ENCODE measurements around the gene PRKAR2B. TPM values are rescaled to one million over a fixed set of nuclear protein-coding genes. Genes with fewer than 3 reads are reported as not detected.

Gene PRKAR2B
- total and polyA plus RNA-seq, 2 of the 4 experiments (the other 2 are of a cell fraction), result 3.0 to 3.1 TPM

GRCh38 chr7:107075863-107076574, 31.5 kb downstream of the PRKAR2B start:
- H2BK120ac ChIP-seq (ENCODE audit: low read depth, low read length), result no peak overlapping the region
- H3K4ac ChIP-seq (ENCODE audit: low read depth, low read length), result no peak overlapping the region
- no peak overlapping the region for H4K5ac ChIP-seq (ENCODE audit: low read depth, low read length)
- no peak overlapping the region for H2BK5ac ChIP-seq (ENCODE audit: low read depth, low read length, poor library complexity, severe bottlenecking)
- no peak overlapping the region for H4K91ac ChIP-seq (ENCODE audit: insufficient read depth, low read depth, low read length)
- H3K14ac ChIP-seq (replicated peaks; ENCODE audit: low read depth, low read length), result no peak overlapping the region
- no peak overlapping the region for H2AFZ ChIP-seq (replicated peaks; ENCODE audit: low read length, poor library complexity)
- H3K36me3 ChIP-seq (ENCODE audit: control insufficient read depth, insufficient read depth, low read length), result peaks cover 1% of the 10 kb centered on the region; the same call in 1 of the 2 replicates
- H3K9me1 ChIP-seq (ENCODE audit: insufficient read depth, low read length), result peaks cover 11% of the 10 kb centered on the region
- H3K27ac ChIP-seq (ENCODE audit: insufficient read depth, low read length), result no peak overlapping the region
- H3K23ac ChIP-seq (ENCODE audit: low read depth, low read length), result no peak overlapping the region
- no peak for DNase-seq
- no peak overlapping the region for H3K56ac ChIP-seq (ENCODE audit: extremely low read depth, insufficient read depth, low read length)
- CTCF ChIA-PET, result no interaction called here
- no peak overlapping the region for H3K4me3 ChIP-seq (ENCODE audit: insufficient read depth, low read depth, low read length)
- no peak overlapping the region for H3K4me2 ChIP-seq (ENCODE audit: low read depth, low read length)
- ATAC-seq (ENCODE audit: low read depth), result no peak
- H3K18ac ChIP-seq (ENCODE audit: low read depth, low read length), result no peak overlapping the region
- no peaks in the 10 kb centered on the region for H3K4me1 ChIP-seq (ENCODE audit: control insufficient read depth, insufficient read depth, low read length)
- TF ChIP-seq CEBPB (IDR thresholded peaks at IDR 0.05; ENCODE audit: low read depth, low read length) (no peak), SMC3 (IDR thresholded peaks at IDR 0.05; ENCODE audit: low read depth, low read length) (no peak), MAZ (IDR thresholded peaks at IDR 0.05; ENCODE audit: borderline replicate concordance, low read depth, low read length) (no peak), CHD1 (IDR thresholded peaks at IDR 0.05; ENCODE audit: low read depth, low read length) (no peak), FOS (IDR thresholded peaks at IDR 0.05; ENCODE audit: low read depth, low read length) (no peak), RFX5 (IDR thresholded peaks at IDR 0.05; ENCODE audit: low read depth, low read length) (no peak), MXI1 (IDR thresholded peaks at IDR 0.05; ENCODE audit: borderline replicate concordance, low read depth, low read length) (no peak), NFE2L2 (IDR thresholded peaks at IDR 0.05; ENCODE audit: low read depth, low read length) (no peak), RCOR1 (IDR thresholded peaks at IDR 0.05; ENCODE audit: insufficient replicate concordance, low read length) (no peak), BHLHE40 (IDR thresholded peaks at IDR 0.05; ENCODE audit: low read depth, low read length) (no peak), POLR2A (IDR thresholded peaks at IDR 0.05; ENCODE audit: low read depth, low read length) (no peak), RAD21 (IDR thresholded peaks at IDR 0.05; ENCODE audit: low read length) (no peak), MAFK (IDR thresholded peaks at IDR 0.05; ENCODE audit: low read depth, low read length) (no peak)
- TF ChIP-seq, protein P1, sequence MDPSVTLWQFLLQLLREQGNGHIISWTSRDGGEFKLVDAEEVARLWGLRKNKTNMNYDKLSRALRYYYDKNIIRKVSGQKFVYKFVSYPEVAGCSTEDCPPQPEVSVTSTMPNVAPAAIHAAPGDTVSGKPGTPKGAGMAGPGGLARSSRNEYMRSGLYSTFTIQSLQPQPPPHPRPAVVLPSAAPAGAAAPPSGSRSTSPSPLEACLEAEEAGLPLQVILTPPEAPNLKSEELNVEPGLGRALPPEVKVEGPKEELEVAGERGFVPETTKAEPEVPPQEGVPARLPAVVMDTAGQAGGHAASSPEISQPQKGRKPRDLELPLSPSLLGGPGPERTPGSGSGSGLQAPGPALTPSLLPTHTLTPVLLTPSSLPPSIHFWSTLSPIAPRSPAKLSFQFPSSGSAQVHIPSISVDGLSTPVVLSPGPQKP (IDR thresholded peaks at IDR 0.05; ENCODE audit: borderline replicate concordance, low read depth, low read length), result no peak
- TF ChIP-seq, protein P2, sequence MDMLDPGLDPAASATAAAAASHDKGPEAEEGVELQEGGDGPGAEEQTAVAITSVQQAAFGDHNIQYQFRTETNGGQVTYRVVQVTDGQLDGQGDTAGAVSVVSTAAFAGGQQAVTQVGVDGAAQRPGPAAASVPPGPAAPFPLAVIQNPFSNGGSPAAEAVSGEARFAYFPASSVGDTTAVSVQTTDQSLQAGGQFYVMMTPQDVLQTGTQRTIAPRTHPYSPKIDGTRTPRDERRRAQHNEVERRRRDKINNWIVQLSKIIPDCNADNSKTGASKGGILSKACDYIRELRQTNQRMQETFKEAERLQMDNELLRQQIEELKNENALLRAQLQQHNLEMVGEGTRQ (IDR thresholded peaks at IDR 0.05; ENCODE audit: low read depth, low read length), result no peak
- H2AK9ac ChIP-seq (replicated peaks; ENCODE audit: low read depth, low read length, poor library complexity), result no peak overlapping the region
- no CpG with 5 or more reads among the region's 6 CpGs for WGBS, 2 experiments (ENCODE audit: extremely low coverage in 2 of 2, insufficient read length in 1 of 2)
- H4K8ac ChIP-seq (ENCODE audit: low read depth in 2 of 2, low read length in 2 of 2), result no peak overlapping the region
- no peaks in the 10 kb centered on the region for H3K27me3 ChIP-seq (ENCODE audit: control insufficient read depth, insufficient read depth, low read length)
- no peak overlapping the region for H2BK15ac ChIP-seq (ENCODE audit: low read depth, low read length)
- no peak overlapping the region for H2AK5ac ChIP-seq (ENCODE audit: low read depth, low read length)
- POLR2A ChIA-PET (ENCODE audit: unreplicated experiment), result no interaction called here
- 0 out of 2 replicates have a peak, but pooled peaks cover 3% of the 10 kb centered on the region for H4K20me1 ChIP-seq (ENCODE audit: insufficient read depth, low read length)
- H2BK20ac ChIP-seq (ENCODE audit: low read depth, low read length), result no peak overlapping the region
- BruUV-seq (replicated peaks), result no TSS peak
- H3K79me1 ChIP-seq (ENCODE audit: low read depth in 1 of 2, low read length in 2 of 2), result no peaks in the 10 kb centered on the region
- intact Hi-C loops (cut with micrococcal nuclease) (no loop called here), dilution Hi-C loops (cut with HindIII; ENCODE audit: low sequenced_read_pairs, unreplicated experiment) (no loop called here), in situ Hi-C loops (cut with MboI; ENCODE audit: low sequenced_read_pairs) (no loop called here)
- no peak overlapping the region for H3K9ac ChIP-seq (ENCODE audit: low read depth, low read length)
- no peaks in the 10 kb centered on the region for H3K9me3 ChIP-seq (ENCODE audit: control insufficient read depth, insufficient read depth, low read length)

Data from IMR-90 (cell line).